Measurements from ENCODE around the gene IL9.

Gene IL9

DNA sequence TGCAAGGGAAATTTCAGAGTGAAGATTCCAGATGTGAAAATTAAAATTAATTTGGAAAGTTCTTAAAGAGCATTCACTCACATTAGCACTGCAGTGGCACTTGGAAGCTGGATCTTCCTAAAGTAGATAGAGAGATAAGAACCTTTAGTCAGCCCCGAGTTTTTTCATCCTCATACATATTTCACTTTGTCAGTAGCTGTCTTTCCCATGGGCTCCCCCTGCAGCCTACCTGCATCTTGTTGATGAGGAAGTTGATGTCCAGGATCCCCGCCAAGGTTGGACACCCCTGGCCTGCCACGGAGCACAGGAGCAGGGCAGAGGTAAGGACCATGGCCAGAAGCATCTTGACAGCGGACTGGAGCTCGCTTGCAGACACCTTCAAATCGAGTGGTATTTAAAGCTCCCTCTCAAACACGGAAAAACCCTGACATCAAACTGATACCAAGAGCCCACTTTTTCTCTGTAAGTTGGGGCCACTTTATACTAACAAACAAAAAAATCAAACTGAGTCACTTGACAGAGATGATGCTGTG is at the start of gene IL9:
TSS of gene IL9 (minus strand) at position 368 of the 533 bp plus-strand sequence. CDS start at position 343, 25 bp downstream.
- in situ Hi-C loops (cut with MboI; ENCODE audit: low pct_unique_long_range_greater_than_20kb, low sequenced_read_pairs, unreplicated experiment): loop anchor here (25.0 kb wide), 1 partner anchor 517 kb away; no protein-coding TSS in a partner anchor
- no peak for DNase-seq (ENCODE audit: low spot score)
- TF ChIP-seq, protein P1, sequence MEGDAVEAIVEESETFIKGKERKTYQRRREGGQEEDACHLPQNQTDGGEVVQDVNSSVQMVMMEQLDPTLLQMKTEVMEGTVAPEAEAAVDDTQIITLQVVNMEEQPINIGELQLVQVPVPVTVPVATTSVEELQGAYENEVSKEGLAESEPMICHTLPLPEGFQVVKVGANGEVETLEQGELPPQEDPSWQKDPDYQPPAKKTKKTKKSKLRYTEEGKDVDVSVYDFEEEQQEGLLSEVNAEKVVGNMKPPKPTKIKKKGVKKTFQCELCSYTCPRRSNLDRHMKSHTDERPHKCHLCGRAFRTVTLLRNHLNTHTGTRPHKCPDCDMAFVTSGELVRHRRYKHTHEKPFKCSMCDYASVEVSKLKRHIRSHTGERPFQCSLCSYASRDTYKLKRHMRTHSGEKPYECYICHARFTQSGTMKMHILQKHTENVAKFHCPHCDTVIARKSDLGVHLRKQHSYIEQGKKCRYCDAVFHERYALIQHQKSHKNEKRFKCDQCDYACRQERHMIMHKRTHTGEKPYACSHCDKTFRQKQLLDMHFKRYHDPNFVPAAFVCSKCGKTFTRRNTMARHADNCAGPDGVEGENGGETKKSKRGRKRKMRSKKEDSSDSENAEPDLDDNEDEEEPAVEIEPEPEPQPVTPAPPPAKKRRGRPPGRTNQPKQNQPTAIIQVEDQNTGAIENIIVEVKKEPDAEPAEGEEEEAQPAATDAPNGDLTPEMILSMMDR (IDR thresholded peaks at IDR 0.05; ENCODE audit: extremely low read depth, insufficient read depth, missing control alignments): no peak

DNA sequence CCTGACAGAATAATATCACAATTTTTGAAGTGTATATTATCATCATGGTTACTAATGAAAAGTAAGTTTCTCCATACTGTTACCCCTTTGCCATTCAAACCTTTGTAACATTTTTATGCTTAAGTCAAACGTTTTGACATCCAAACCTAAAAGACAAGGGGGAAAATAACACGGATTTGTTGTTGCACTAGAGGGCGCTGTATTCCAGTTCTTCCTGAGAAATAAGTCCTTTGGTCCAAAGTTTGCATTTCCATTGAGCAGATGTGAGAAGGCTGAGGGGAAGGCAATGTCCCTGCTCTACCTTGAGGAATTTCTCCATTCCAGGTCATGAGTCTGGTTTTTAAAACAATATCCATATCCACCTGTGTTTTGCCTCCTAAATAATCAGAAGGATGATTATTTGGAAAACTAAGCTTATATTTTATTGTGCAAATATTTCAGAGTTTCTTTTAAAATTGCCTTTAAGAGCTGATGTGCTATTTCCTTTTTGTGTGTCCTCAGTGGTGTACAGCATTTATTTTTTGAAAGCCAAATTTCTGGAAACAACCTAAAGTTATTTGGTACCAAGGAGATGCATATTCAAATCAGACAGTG is 49.4 kb upstream of the IL9 start:
- in situ Hi-C loops (cut with MboI; ENCODE audit: low pct_unique_long_range_greater_than_20kb, low sequenced_read_pairs, unreplicated experiment): no loop called here
- TF ChIP-seq, protein P1 (IDR thresholded peaks at IDR 0.05; ENCODE audit: extremely low read depth, insufficient read depth, missing control alignments): peak; percentile 74
- peak; percentile 49 for DNase-seq (ENCODE audit: low spot score)

DNA sequence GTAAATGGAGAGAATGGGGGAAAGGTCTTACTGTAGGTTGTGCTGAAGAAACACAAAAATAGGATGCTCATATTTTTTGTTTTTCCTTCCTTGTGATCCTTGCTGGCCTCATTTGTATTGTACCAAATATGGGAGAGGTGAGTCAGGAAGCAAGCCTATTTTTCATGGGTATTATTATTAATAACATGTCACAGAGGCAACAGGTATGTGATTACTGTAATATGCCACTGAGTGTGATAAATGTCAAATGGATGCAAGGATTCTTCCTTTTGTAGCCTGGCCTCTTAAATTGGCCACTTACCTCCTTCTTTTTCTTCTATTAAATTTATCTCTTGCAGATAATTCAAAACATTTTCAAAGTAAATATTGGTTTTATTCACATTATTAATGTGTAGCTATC is 48.9 kb upstream of the IL9 start:
- in situ Hi-C loops (cut with MboI; ENCODE audit: low pct_unique_long_range_greater_than_20kb, low sequenced_read_pairs, unreplicated experiment): no loop called here
- no peak for DNase-seq (ENCODE audit: low spot score)
- TF ChIP-seq, protein P1 (IDR thresholded peaks at IDR 0.05; ENCODE audit: extremely low read depth, insufficient read depth, missing control alignments): no peak

DNA sequence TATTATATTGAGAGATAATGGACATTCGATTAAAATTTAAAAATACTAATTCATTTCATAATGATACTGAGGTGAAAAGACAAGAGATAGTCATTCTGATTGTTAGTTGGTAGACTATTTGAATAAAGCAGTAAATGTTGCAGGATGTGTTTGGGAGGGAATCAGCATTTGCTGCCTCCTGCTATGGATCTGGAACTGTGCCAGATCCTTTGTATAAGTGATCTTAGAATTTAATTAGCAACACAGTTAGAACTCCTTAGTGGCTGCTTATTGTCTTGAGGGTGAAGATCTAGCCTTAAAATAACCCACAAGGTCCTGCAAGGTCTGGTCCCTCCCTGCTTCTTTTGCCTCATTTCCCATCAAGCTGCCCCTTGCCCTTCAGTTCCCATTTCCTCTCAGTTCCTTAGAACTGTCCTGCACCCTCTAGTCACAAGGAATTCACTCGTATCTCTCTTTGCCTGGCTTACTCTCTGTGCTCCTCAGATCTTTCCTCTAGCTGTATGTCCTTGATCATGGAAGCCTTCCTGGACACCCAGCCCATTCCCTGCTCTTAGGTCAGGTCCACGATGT is 46.6 kb upstream of the IL9 start:
- TF ChIP-seq, protein P1 (IDR thresholded peaks at IDR 0.05; ENCODE audit: extremely low read depth, insufficient read depth, missing control alignments): no peak
- DNase-seq (ENCODE audit: low spot score): no peak
- in situ Hi-C loops (cut with MboI; ENCODE audit: low pct_unique_long_range_greater_than_20kb, low sequenced_read_pairs, unreplicated experiment): no loop called here

DNA sequence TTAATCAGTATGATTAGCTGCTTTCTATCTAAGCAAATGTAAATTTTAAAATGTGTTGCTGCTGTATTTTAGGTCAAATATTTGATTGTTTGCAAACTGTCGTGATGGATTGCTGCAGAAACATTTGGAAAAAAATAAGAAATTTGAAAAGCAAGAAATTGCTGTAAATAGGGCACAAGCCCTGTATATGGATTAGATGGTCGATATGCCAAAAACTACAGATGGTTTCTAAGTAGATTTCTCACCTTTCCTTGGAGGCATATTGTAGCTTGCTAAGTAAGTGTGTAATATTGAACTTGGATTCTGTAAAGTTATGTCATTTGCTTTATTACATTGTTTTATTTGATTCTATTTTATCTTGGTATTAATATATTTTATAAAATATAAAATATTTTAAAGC is 46.1 kb upstream of the IL9 start:
- TF ChIP-seq, protein P1 (IDR thresholded peaks at IDR 0.05; ENCODE audit: extremely low read depth, insufficient read depth, missing control alignments): no peak
- in situ Hi-C loops (cut with MboI; ENCODE audit: low pct_unique_long_range_greater_than_20kb, low sequenced_read_pairs, unreplicated experiment): no loop called here
- DNase-seq (ENCODE audit: low spot score): no peak

DNA sequence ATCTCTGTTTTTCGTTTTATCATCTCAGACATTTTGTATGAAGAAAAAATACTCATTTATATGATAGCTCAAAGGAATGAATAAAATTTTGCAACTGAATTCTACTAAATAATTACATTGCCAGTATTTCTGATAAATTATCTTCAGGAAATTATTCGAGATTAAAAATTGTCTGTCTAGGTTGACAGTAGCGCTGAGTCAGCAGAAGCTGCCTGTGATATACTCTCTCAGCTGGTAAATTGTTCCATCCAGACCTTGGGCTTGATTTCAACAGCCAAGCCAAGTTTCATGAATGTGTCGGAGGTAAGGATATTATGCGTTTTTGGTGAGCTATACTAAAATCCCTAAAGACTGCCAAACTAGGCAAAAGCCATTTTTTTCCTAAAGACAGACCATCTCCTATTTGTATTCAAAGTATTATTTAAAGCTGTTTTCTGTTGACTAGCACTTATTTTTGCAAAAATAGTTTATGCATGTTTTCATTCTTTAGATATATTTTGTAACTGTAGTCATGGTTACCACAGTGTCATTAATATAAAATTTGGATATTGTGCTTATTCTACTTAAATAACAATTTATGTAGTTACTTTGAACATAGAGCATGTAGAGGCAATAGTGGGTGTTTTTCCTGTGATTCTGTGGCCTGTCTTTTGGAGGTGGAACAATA is 41.7 kb upstream of the IL9 start:
- no peak for DNase-seq (ENCODE audit: low spot score)
- TF ChIP-seq, protein P1 (IDR thresholded peaks at IDR 0.05; ENCODE audit: extremely low read depth, insufficient read depth, missing control alignments): no peak
- in situ Hi-C loops (cut with MboI; ENCODE audit: low pct_unique_long_range_greater_than_20kb, low sequenced_read_pairs, unreplicated experiment): no loop called here
